Renal cortical epithelial cell (primary cell): ENCODE measurements around the gene NXPE4. TPM values are rescaled to one million over a fixed set of nuclear protein-coding genes. Genes with fewer than 3 reads are reported as not detected.
"Not testable (repeated sequence)": the region's sequence is repeated elsewhere in the genome, so short reads cannot be mapped to it uniquely, and the experiment has no call there.

Experiments used
- DNase-seq: peaks from one replicate; pipeline ENCODE4 v3.0.0-alpha.2; 2011; ENCODE audit warnings: low read depth
- total RNA-seq: library from RNA; depleted of rRNA; stranded (reverse); fragments of >200 nt; gene quantifications from 2 replicates; pipeline ENCODE4 v1.2.3, GENCODE V29; 2014

The NXPE4 gene
- total RNA-seq, 1 donor from 2014 or later, result not detected

- DNase-seq, result no peak
Observed at GRCh38 chr11:114610550-114610949, 15.0 kb upstream of the NXPE4 start.

GRCh38 chr11:114609429-114609828 lies 13.8 kb upstream of the NXPE4 start:
- DNase-seq, result no peak

DNA sequence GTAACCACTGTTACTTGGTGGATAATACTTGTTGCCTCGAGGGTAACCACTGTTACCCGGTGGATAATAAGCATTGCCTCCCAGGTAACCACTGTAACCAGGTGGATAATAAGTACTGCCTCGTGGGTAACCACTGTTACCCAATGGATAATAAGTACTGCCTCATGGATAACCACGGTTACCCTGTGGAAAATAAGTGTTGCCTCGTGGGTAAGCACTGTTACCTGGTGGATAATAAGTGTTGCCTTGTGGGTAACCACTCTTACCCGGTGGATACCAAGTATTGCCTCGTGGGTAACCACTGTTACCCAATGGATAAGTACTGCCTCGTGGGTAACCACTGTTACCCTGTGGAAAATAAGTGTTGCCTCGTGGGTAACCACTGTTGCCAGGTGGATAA lies 13.0 kb upstream of the NXPE4 start:
- not testable (repeated sequence) for DNase-seq

DNA sequence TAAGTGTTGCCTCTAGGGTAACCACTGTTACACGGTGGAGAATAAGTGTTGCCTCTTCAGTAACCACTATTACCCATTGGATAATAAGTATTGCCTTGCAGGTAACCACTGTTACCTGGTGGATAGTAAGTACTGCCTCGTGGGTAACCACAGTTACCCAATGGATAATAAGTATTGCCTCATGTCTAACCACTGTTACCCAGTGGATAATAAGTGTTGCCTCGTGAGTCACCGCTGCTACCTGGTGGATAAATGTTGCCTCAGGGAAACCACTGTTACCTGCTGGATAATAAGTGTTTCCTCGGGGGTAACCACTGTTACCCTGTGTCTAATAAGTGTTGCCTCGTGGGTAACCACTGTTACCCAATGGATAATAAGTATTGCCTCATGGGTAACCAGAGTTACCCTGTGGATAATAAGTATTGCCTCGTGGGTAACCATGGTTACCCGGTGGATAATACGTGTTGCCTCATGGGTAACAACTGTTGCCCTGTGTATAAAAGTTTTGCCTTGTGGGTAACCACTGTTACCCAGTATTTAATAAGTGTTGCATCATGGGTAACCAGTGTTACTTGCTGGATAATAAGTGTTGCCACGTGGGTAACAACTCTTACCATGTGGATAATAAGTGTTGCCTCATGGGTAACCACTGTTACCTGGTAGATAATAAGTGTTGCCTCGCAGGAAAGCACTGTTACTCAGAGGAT lies 12.3 kb upstream of the NXPE4 start:
- DNase-seq, result no peak

GRCh38 chr11:114606802-114607075 lies 11.2 kb upstream of the NXPE4 start:
- DNase-seq, result not testable (repeated sequence)

- no peak for DNase-seq
Observed at GRCh38 chr11:114606003-114606801, 10.6 kb upstream of the NXPE4 start.

DNA sequence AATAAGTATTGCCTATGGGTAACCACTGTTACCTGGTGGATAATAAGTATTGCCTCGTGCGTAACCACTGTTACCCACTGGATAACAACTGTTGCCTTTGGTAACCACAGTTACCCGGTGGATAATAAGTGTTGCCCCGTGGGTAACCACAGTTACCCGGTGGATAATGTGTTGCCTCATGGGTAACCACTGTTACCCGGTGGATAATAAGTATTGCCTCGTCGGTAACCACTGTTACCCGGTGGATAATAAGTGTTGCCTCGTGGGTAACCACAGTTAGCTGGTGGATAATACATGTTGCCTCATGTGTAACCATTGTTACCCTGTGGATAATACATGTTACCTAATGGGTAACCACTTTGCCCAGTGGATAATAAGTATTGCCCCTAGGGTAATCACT lies 9.8 kb upstream of the NXPE4 start:
- DNase-seq, result no peak

DNA sequence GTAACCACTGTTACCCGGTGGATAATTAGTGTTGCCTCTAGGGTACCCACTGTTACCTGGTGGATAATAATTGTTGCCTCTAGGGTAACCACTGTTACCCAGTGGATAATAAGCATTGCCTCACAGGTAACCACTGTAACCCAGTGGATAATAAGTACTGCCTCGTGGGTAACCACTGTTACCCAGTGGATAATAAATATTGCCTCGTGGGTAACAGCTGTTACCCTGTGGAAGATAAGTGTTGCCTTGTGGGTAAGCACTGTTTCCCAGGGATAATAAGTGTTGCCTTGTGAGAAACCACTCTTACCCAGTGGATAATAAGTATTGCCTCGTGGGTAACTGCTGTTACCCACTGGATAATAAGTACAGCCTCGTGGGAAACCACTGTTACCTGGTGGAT lies 9.3 kb upstream of the NXPE4 start:
- no peak for DNase-seq

DNA sequence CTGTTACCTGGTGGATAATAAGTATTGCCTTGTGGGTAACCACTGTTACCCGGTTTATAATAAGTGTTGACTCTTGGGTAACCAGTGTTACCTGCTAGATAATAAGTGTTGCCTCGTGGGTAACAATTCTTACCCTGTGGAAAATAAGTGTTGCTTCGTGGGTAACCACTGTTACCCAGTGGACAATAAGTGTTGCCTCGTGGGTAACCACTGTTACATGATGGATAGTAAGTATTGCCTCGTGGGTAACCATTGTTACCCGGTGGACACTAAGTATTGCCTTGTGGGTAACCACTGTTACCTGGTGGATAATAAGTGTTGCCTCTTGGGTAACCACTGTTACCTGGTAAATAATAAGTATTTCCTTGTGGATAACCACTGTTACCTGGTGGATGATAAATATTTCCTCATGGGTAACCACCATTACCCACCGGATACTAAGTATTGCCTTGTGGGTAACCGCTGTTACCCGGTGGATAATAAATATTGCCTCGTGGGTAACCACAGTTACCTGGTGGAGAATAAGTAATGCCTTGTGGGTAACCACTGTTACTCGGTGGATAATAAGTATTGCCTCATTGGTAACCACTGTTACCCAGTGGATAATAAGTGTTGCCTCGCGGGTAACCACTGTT lies 8.7 kb upstream of the NXPE4 start:
- DNase-seq, result no peak

- DNase-seq, result not testable (repeated sequence)
Observed at GRCh38 chr11:114603151-114603550, 7.6 kb upstream of the NXPE4 start.

DNA sequence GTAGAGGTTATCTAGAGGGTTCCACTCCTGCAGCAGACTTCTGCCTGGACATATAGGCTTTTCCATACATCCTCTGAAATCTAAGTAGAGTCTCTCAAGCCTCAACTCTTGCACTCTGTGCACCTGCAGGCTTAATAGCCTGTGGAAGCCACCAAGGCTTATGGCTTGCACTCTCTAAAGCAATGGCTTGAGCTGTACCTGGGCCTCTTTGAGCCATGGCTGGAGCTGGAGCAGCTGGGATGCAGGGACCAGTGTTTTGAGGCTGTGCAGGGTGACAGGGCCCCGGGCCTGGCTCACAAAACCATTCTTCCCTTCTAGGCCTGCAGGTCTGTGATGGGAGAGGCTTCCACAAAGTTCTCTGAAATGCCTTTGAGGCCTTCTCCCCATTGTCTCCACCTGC lies 2.9 kb upstream of the NXPE4 start:
- DNase-seq, result no peak

DNA sequence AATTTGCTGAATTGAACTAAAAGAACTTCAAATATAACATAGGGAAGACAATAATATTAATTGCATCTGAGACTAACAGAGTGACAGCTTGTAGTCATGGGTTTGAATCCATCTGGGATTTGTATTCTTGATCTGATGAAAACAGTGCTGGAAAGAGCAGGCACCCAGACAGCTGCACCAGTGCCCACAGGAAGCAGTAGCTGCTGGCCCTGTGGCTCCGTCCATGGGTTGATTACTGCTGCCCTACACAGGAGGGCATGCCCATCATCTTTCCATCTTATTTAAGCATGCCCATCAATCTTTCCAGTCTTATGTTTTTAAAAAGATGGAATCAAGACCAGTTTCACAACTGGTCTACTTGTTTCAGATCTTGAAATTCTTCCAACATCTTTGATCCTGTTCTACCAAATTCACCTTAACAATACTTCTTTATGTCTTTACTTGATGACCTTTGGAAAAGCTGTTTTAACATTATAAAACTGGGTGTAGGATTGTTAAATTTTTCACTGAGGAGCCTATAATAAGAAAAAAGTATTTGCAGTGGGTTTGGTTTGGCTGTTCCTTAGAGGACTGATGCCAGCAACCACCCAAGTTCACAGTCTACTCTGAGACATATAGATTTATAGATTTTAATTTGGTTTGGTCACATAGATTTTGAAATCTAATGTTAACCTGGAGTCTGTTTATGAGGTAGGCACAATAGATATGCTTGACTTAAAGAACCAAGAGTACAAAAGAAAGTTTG lies 761 bp upstream of the NXPE4 start:
- no peak for DNase-seq

- no peak for DNase-seq
Observed at GRCh38 chr11:114594703-114595102, 883 bp downstream of the NXPE4 start.

GRCh38 chr11:114587398-114587953 lies 8.1 kb downstream of the NXPE4 start:
- DNase-seq, result no peak

DNA sequence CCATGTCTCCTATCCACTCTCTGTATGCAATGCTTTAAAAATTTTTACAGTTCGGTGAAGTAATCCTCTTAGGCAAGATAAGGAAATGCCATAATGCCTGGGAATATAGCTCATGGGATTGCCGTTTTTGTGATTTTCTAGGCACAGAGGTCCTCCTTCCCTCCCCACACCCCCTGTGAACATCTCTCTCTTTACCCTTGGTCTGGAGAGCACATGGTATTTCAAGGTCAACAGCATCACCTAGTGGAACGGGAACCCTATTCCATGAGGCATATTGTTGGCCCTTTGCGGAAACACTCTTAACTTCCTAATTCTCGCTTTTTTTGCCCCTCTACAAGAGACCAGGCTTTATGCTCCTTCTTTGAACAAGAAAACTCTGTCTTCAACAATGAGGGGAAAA lies 8.8 kb downstream of the NXPE4 start:
- no peak for DNase-seq

- DNase-seq, result no peak
Observed at GRCh38 chr11:114571712-114572111, 23.9 kb downstream of the NXPE4 start.

DNA sequence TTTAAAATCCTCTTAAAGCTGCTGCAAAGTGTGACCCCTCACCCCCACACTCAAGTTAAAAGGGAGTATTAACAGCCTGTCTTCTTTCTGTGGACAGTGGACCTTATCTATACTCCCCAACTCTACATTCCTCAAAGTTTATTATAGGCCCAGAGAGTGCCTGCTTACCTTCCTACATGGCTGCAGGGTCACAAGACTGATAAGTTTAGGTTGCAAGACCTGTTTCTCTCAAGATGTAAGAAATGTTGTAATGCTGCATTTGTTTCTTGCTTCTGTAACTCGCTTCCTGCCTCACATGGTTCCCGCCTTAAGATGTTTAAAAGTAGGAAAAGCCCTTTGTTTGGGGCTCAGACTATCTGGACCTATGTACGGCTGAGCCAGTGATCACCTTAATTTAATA lies 25.8 kb downstream of the NXPE4 start:
- DNase-seq, result no peak

- no peak for DNase-seq
Observed at GRCh38 chr11:114566276-114566675, 29.3 kb downstream of the NXPE4 start.

DNA sequence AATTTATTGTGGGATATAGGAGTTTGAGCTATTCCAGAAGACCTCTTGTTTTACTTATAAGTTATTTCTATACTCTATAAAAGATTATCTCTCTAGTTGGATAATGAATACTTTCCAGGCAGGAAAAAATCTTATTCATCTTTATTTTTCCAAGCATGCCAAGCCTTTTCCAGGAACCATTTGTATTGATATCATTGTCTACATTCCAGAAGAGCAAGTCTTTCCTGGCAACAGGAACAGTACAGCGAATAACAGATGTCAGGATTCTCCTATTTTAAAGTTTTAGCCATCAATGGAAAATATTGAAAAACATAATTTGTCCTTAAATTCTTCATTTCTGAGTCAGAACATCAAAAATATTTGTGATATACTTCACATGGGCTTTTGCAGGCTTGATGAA lies 30.8 kb downstream of the NXPE4 start:
- no peak for DNase-seq

DNA sequence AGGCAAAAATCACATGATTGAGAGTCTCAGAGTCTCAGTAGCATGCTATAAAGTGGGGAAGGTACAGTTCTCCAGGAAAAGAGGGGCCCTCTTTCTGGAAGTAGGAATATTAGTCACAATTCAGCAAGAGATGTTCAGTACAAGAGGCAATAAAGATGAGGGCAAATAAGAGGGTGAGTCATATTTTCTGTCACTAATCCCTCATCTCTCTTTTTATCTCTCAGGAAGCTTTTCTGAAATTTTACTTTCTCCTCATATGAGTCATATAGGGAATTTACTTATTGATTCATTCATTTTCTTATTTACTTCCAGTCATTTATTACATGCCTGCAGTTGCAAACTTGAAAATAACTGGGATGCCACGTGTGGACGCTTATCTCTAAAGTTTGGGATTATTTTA lies 32.5 kb downstream of the NXPE4 start:
- DNase-seq, result no peak

DNA sequence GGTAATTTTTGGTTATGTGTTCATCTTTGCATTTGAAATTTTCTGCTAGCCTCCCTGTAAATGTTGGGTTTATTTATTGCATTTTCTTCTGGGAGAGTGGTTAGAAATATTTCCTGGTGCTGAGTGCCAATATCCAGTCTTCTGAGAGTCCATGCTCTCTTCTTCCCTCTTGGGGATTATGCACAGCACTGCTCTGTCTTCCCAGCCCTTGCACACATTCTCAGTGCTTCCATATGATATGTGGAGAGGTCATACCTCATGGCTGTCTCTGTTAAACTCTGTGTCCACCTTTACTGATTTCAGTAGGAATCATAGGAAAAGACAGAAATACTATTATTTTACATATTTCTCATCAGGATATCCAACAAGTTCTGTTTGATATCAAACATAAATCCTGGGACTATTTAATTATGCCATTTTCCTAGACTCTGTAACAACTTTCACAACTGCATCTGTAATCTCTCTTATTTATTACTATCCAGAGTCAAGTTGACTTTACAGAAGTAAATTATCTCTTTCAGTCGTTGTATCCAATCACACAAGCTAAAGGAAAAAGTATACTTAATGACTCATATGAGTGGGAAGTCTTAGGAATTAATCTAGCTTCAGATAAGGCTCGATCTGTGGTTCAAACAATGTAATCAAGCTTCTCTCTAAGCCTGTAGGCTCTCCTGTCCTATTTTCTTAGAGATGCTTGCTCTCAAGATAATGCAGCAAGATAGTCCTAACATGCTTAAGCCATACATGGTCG lies 33.2 kb downstream of the NXPE4 start:
- DNase-seq, result peak; percentile 1
